Measurements from ENCODE around the gene GDE1.

DNA sequence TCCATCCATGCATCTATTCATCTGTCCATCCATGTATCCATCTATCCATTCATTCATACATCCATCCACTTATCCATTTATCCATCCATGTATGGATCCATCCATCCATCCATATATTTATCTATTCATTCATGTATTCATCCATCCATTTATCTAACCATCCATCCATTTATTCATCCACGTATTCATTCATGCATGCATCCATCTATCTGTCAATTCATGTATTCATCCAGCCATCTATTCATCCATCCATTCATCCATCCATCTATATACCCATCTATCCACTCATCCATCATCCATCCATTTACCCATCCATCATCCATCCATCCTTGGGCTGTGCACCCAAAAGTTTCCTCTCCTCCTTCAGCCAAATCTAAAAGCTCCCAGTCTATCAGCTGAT lies 43.4 kb downstream of the GDE1 start:
- TF ChIP-seq MLX (CRISPR knock-in tag; IDR thresholded peaks at IDR 0.05): no peak
- TF ChIP-seq, protein P1, sequence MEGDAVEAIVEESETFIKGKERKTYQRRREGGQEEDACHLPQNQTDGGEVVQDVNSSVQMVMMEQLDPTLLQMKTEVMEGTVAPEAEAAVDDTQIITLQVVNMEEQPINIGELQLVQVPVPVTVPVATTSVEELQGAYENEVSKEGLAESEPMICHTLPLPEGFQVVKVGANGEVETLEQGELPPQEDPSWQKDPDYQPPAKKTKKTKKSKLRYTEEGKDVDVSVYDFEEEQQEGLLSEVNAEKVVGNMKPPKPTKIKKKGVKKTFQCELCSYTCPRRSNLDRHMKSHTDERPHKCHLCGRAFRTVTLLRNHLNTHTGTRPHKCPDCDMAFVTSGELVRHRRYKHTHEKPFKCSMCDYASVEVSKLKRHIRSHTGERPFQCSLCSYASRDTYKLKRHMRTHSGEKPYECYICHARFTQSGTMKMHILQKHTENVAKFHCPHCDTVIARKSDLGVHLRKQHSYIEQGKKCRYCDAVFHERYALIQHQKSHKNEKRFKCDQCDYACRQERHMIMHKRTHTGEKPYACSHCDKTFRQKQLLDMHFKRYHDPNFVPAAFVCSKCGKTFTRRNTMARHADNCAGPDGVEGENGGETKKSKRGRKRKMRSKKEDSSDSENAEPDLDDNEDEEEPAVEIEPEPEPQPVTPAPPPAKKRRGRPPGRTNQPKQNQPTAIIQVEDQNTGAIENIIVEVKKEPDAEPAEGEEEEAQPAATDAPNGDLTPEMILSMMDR (IDR thresholded peaks at IDR 0.05): no peak
- TF ChIP-seq ZNF138 (CRISPR knock-in tag; conservative IDR thresholded peaks at IDR 0.05): no peak
- TF ChIP-seq E2F5 (CRISPR knock-in tag; IDR thresholded peaks at IDR 0.05): no peak
- TF ChIP-seq MXD4 (CRISPR knock-in tag; IDR thresholded peaks at IDR 0.05; ENCODE audit: borderline replicate concordance): no peak
- no peak for TF ChIP-seq NR2C2 (CRISPR knock-in tag; IDR thresholded peaks at IDR 0.05)
